ENCODE measurements around the gene SLC35F1. TPM values are rescaled to one million over a fixed set of nuclear protein-coding genes. Genes with fewer than 3 reads are reported as not detected.

SLC35F1 gene
- total and polyA plus RNA-seq, 2 donors (not counting 1 experiment from before 2014, with no cell fraction given), result not detected

DNA sequence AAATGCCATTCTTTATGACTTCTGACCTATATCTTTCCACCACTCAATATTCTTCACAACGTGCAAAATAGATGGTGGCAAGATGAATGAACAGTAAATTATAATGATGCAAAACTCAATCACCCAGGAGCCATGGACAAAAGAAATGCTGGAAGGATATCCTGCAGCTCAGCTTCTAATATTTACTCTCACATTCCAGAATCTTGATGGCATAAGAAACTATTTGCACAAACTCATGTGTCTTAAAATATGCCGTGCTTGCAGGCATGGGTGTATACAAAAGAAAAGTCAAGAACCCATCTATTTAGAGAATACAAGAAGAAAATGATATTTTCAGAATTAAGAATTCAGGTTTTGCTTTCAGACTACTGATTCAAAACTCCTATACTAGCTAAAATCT lies 217.8 kb downstream of the SLC35F1 start:
- ChIA-PET POLR2A (interaction anchor here (0.7 kb wide), 1 partner anchor 109 kb away, joined by 3 read pairs; no protein-coding TSS in a partner anchor), CTCF (no interaction called here)
- H3K79me2 ChIP-seq (ENCODE audit: control insufficient read depth, insufficient read depth, low read length), result no peaks in the 10 kb centered on the region
- H3K9me3 Mint-ChIP-seq (ENCODE audit: insufficient read depth), result no peaks in the 10 kb centered on the region
- WGBS (ENCODE audit: insufficient coverage), result no CpG with 5 or more reads among the region's 2 CpGs
- ATAC-seq (ENCODE audit: low read depth) (no peak), DNase-seq (no peak)
- no peak overlapping the region for H3K4me2 ChIP-seq (replicated peaks; ENCODE audit: low read depth, low read length, poor library complexity, severe bottlenecking)
- H3K9me3 ChIP-seq (ENCODE audit: control extremely low read depth in 1 of 3, control insufficient read depth in 2 of 3, insufficient read depth in 1 of 3, low read length in 2 of 3), result no peaks in the 10 kb centered on the region
- no peak overlapping the region for H3K4me3 ChIP-seq (ENCODE audit: control extremely low read depth in 1 of 5, extremely low read depth in 1 of 5, insufficient read depth in 1 of 5, low read depth in 2 of 5, low read length in 4 of 5)
- H3K9ac ChIP-seq (ENCODE audit: low read length), result no peak overlapping the region
- no peaks in the 10 kb centered on the region for H3K27me3 ChIP-seq (replicated peaks in 1 of 4; ENCODE audit: control extremely low read depth in 1 of 4, control insufficient read depth in 3 of 4, insufficient read depth in 4 of 4, low read length in 3 of 4)
- intact Hi-C loops (cut with micrococcal nuclease), result no loop called here
- no peak overlapping the region for H3K4me3 Mint-ChIP-seq
- H3K27me3 Mint-ChIP-seq, result no peaks in the 10 kb centered on the region
- no peak overlapping the region for H2AFZ ChIP-seq (ENCODE audit: insufficient read depth, low read depth, low read length, poor library complexity, severe bottlenecking)
- TF ChIP-seq, protein P1, sequence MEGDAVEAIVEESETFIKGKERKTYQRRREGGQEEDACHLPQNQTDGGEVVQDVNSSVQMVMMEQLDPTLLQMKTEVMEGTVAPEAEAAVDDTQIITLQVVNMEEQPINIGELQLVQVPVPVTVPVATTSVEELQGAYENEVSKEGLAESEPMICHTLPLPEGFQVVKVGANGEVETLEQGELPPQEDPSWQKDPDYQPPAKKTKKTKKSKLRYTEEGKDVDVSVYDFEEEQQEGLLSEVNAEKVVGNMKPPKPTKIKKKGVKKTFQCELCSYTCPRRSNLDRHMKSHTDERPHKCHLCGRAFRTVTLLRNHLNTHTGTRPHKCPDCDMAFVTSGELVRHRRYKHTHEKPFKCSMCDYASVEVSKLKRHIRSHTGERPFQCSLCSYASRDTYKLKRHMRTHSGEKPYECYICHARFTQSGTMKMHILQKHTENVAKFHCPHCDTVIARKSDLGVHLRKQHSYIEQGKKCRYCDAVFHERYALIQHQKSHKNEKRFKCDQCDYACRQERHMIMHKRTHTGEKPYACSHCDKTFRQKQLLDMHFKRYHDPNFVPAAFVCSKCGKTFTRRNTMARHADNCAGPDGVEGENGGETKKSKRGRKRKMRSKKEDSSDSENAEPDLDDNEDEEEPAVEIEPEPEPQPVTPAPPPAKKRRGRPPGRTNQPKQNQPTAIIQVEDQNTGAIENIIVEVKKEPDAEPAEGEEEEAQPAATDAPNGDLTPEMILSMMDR (IDR thresholded peaks at IDR 0.05), result no peak
- TF ChIP-seq EZH2 (IDR thresholded peaks at IDR 0.05; ENCODE audit: borderline replicate concordance, insufficient read depth, low read depth, low read length, poor library complexity, severe bottlenecking), result no peak
- no peaks in the 10 kb centered on the region for H3K4me1 ChIP-seq (ENCODE audit: control insufficient read depth in 2 of 2, insufficient read depth in 2 of 2, low read length in 2 of 2)
- no peak overlapping the region for H3K27ac Mint-ChIP-seq
- H3K36me3 ChIP-seq (replicated peaks in 1 of 2; ENCODE audit: control extremely low read depth in 1 of 2, control insufficient read depth in 1 of 2, extremely low read depth in 1 of 2, insufficient read depth in 2 of 2, low read length in 1 of 2), result no peaks in the 10 kb centered on the region
- H3K4me1 Mint-ChIP-seq, result no peaks in the 10 kb centered on the region
- H3K27ac ChIP-seq (ENCODE audit: low read length in 2 of 2), result no peak overlapping the region
- no peaks in the 10 kb centered on the region for H4K20me1 ChIP-seq (ENCODE audit: control insufficient read depth, insufficient read depth, low read length, poor library complexity, severe bottlenecking)

DNA sequence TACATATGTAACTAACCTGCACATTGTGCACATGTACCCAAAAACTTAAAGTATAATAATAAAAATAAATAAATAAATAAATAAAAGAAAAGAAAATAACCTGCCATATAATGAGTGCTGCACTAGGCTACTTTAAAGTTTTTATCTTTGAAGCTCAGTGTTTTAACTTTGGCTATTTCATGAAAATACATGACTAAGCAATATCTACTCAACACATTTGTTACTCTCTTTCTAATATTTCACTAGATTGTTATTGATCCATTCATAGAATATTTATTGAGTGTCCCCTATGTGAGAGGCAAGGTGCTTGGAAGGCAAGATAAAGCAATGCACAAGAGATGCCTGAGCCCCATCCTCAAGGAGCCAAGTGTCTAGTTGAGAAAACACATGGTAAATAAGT lies 221.7 kb downstream of the SLC35F1 start:
- no peak for DNase-seq
- no peak for ATAC-seq (ENCODE audit: low read depth)
- POLR2A ChIA-PET, result no interaction called here
- Mint-ChIP-seq H3K9me3 (ENCODE audit: insufficient read depth) (no peaks in the 10 kb centered on the region), H3K27me3 (no peaks in the 10 kb centered on the region), H3K4me3 (no peak overlapping the region), H3K27ac (no peak overlapping the region), H3K4me1 (no peaks in the 10 kb centered on the region)
- H3K79me2 ChIP-seq (ENCODE audit: control insufficient read depth, insufficient read depth, low read length), result no peaks in the 10 kb centered on the region
- no peak overlapping the region for H3K4me2 ChIP-seq (replicated peaks; ENCODE audit: low read depth, low read length, poor library complexity, severe bottlenecking)
- no peak overlapping the region for H3K4me3 ChIP-seq (ENCODE audit: control extremely low read depth in 1 of 5, extremely low read depth in 1 of 5, insufficient read depth in 1 of 5, low read depth in 2 of 5, low read length in 4 of 5)
- no peaks in the 10 kb centered on the region for H3K4me1 ChIP-seq (ENCODE audit: control insufficient read depth in 2 of 2, insufficient read depth in 2 of 2, low read length in 2 of 2)
- intact Hi-C loops (cut with micrococcal nuclease), result no loop called here
- H4K20me1 ChIP-seq (ENCODE audit: control insufficient read depth, insufficient read depth, low read length, poor library complexity, severe bottlenecking), result no peaks in the 10 kb centered on the region
- CTCF ChIA-PET, result no interaction called here
- H3K27ac ChIP-seq (ENCODE audit: low read length in 2 of 2), result no peak overlapping the region
- no peaks in the 10 kb centered on the region for H3K27me3 ChIP-seq (replicated peaks in 1 of 4; ENCODE audit: control extremely low read depth in 1 of 4, control insufficient read depth in 3 of 4, insufficient read depth in 4 of 4, low read length in 3 of 4)
- H3K9me3 ChIP-seq (ENCODE audit: control extremely low read depth in 1 of 3, control insufficient read depth in 2 of 3, insufficient read depth in 1 of 3, low read length in 2 of 3), result no peaks in the 10 kb centered on the region
- H3K9ac ChIP-seq (ENCODE audit: low read length), result no peak overlapping the region
- no peak overlapping the region for H2AFZ ChIP-seq (ENCODE audit: insufficient read depth, low read depth, low read length, poor library complexity, severe bottlenecking)
- TF ChIP-seq, protein P1 (IDR thresholded peaks at IDR 0.05), result no peak
- TF ChIP-seq EZH2 (IDR thresholded peaks at IDR 0.05; ENCODE audit: borderline replicate concordance, insufficient read depth, low read depth, low read length, poor library complexity, severe bottlenecking), result no peak
- H3K36me3 ChIP-seq (replicated peaks in 1 of 2; ENCODE audit: control extremely low read depth in 1 of 2, control insufficient read depth in 1 of 2, extremely low read depth in 1 of 2, insufficient read depth in 2 of 2, low read length in 1 of 2), result no peaks in the 10 kb centered on the region
